CD4-positive, alpha-beta T cell (primary cell): ENCODE results near the gene UNKL. TPM values are rescaled to one million over a fixed set of nuclear protein-coding genes. Genes with fewer than 3 reads are reported as not detected.

ENCODE experiments used
- ATAC-seq: fragments of 200-7000 bp; cut with Tn5 transposase; one replicate; pipeline ENCODE4 v1.10.0; 2022; ENCODE audit warnings: mild to moderate bottlenecking; ENCODE audit not compliant: poor library complexity
- CTCF ChIA-PET: fragments of 350-600 bp; sonication (Branson Sonifier 250); formaldehyde crosslinking; loops from one replicate; lab custom pipeline; 2021; ENCODE audit warnings: antibody characterized with exemption, inconsistent platforms; lab: Charles Lee
- POLR2A ChIA-PET: fragments of 350-600 bp; sonication (Branson Sonifier 250); formaldehyde crosslinking; loops from one replicate; lab custom pipeline; 2021; ENCODE audit warnings: antibody characterized with exemption, inconsistent platforms; lab: Charles Lee
- DNase-seq, 14 experiments: peaks; one replicate each; pipeline ENCODE4 v3.0.0-alpha.2; 2013 to 2020; ENCODE audit warnings: mixed read lengths in 2 of 14
- H3K27ac ChIP-seq, 2 donors: one replicate each; pipeline versions ENCODE4 v1.5.1 to v1.7.0; 2013; ENCODE audit warnings: low read length in 2 of 2, low read depth in 1 of 2, mild to moderate bottlenecking in 1 of 2
- H3K27me3 ChIP-seq, 2 experiments: 1 replicate in 1 of 2; 2 replicates in 1 of 2; pipeline versions ENCODE4 v1.6.1 to v1.7.0; 2013; ENCODE audit warnings: low read length in 2 of 2, control low read depth in 1 of 2, mild to moderate bottlenecking in 1 of 2, moderate library complexity in 1 of 2; ENCODE audit not compliant: insufficient read depth in 2 of 2, control insufficient read depth in 1 of 2
- H3K36me3 ChIP-seq: one replicate; pipeline ENCODE4 v1.6.1; 2013; ENCODE audit warnings: low read length, control low read depth; ENCODE audit not compliant: insufficient read depth
- H3K4me1 ChIP-seq: one replicate; pipeline ENCODE4 v1.6.1; 2013; ENCODE audit warnings: low read length, control low read depth; ENCODE audit not compliant: insufficient read depth
- H3K4me3 ChIP-seq: one replicate; pipeline ENCODE4 v1.5.1; 2013; ENCODE audit warnings: mild to moderate bottlenecking, low read length, moderate library complexity
- H3K9me3 ChIP-seq, 2 experiments: 1 replicate in 1 of 2; 2 replicates in 1 of 2; pipeline versions ENCODE4 v1.6.1 to v1.7.0; 2013; ENCODE audit warnings: low read length in 2 of 2, mild to moderate bottlenecking in 2 of 2, control low read depth in 1 of 2, moderate library complexity in 1 of 2; ENCODE audit not compliant: control insufficient read depth in 1 of 2, insufficient read depth in 1 of 2
- H3K27ac Mint-ChIP-seq: one replicate; pipeline ENCODE4 v1.8.0; 2020; ENCODE audit warnings: mixed read lengths
- H3K27me3 Mint-ChIP-seq: one replicate; pipeline ENCODE4 v1.8.0; 2021; ENCODE audit warnings: mixed read lengths
- H3K36me3 Mint-ChIP-seq: one replicate; pipeline ENCODE4 v1.8.0; 2021; ENCODE audit warnings: low read depth, mixed read lengths
- H3K4me1 Mint-ChIP-seq: one replicate; pipeline ENCODE4 v1.8.0; 2021; ENCODE audit warnings: low read depth, mixed read lengths
- H3K4me3 Mint-ChIP-seq: one replicate; pipeline ENCODE4 v1.8.0; 2020; ENCODE audit warnings: mild to moderate bottlenecking, mixed read lengths
- H3K9me3 Mint-ChIP-seq: one replicate; pipeline ENCODE4 v1.8.0; 2020; ENCODE audit warnings: mixed read lengths
- CTCF ChIP-seq: fragments of 200-600 bp; IDR thresholded peaks from one replicate; pipeline ENCODE4 v1.8.0; 2022; ENCODE audit warnings: antibody characterized with exemption, mild to moderate bottlenecking
- intact Hi-C, 2 experiments: fragments of 100-400 bp; cut with DNase I in 1 of 2; cut with micrococcal nuclease in 1 of 2; formaldehyde crosslinking; loops; one replicate each; pipeline versions ENCODE4 v1.15.1 to v1.9.0; 2023 to 2025; cut with DNase I, micrococcal nuclease
- total RNA-seq, 174 experiments: library from RNA in 2 of 174; stranded (reverse) in 2 of 174; gene quantifications; one replicate each; pipeline ENCODE4 v1.2.3 and lab custom pipeline; 2021 to 2026

The UNKL gene
- total RNA-seq, 2 experiments from 2014 or later, result 52.6 to 53.2 TPM

DNA sequence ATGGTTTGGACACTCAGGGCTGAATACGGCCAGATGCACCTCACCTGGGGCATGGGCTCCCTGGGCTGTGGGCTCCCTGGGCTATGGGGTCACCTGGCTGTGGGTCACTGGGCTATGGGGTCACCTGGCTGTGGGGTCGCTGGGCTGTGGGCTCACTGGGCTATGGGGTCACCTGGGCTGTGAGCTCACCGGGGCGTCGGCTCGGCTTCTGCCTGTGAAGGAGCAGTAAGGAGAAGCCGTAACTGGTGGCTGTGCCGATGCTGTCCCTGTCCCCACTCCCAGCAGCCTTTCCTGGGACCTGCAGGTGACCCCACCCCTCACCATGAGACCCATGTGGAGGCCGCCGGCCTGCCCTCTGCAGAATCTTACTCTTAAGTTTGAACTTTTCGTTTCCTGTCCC is 14.5 kb upstream of the UNKL start:
- DNase-seq (no peak), ATAC-seq (no peak)
- Histone ChIP-seq H3K27ac (no peak overlapping the region), H3K27me3 (peaks cover 0 to 5% of the 10 kb centered on the region in 2 experiments), H3K9me3 (no peaks in the 10 kb centered on the region), H3K36me3 (no peaks in the 10 kb centered on the region), H3K4me3 (no peak overlapping the region), H3K4me1 (peaks cover 14% of the 10 kb centered on the region)
- intact Hi-C loops, result loop anchor here in 1 of 2 experiments (10.0 kb wide), 1 partner anchor 46 kb away; the partner anchor contains the start of gene CLCN7
- no peaks in the 10 kb centered on the region for H3K9me3 Mint-ChIP-seq
- H3K27me3 Mint-ChIP-seq, result no peaks in the 10 kb centered on the region
- ChIA-PET CTCF (no interaction called here), POLR2A (no interaction called here)
- TF ChIP-seq CTCF, result no peak
- H3K27ac Mint-ChIP-seq, result no peak overlapping the region
- H3K4me1 Mint-ChIP-seq, result no peaks in the 10 kb centered on the region
- no peak overlapping the region for H3K4me3 Mint-ChIP-seq
- no peaks in the 10 kb centered on the region for H3K36me3 Mint-ChIP-seq

- Mint-ChIP-seq H3K27ac (no peak overlapping the region), H3K36me3 (no peaks in the 10 kb centered on the region), H3K4me1 (no peaks in the 10 kb centered on the region), H3K9me3 (no peaks in the 10 kb centered on the region), H3K27me3 (no peaks in the 10 kb centered on the region), H3K4me3 (no peak overlapping the region)
- peak; percentile 25 for TF ChIP-seq CTCF
- H3K4me1 ChIP-seq, result peaks cover 14% of the 10 kb centered on the region
- intact Hi-C loops, result loop anchor here in 1 of 2 experiments (10.0 kb wide), 1 partner anchor 46 kb away; the partner anchor contains the start of gene CLCN7
- peaks cover 0 to 4% of the 10 kb centered on the region in 2 experiments for H3K27me3 ChIP-seq
- no peaks in the 10 kb centered on the region for H3K36me3 ChIP-seq
- ChIA-PET CTCF (no interaction called here), POLR2A (no interaction called here)
- no peak overlapping the region for H3K4me3 ChIP-seq
- ATAC-seq (peak; percentile 71), DNase-seq (peak in 11 of 14 experiments; percentile 15 to 65 (median 33))
- no peak overlapping the region for H3K27ac ChIP-seq
- H3K9me3 ChIP-seq, result no peaks in the 10 kb centered on the region
These were observed 14.0 kb upstream of the UNKL start for GRCh38 chr16:1428511-1428910.

GRCh38 chr16:1427473-1428461 is 13.3 kb upstream of the UNKL start:
- no peak for DNase-seq
- H3K4me3 Mint-ChIP-seq, result no peak overlapping the region

More at GRCh38 chr16:1427473-1428461, 13.3 kb upstream of the UNKL start:
- intact Hi-C loops, result loop anchor here in 1 of 2 experiments (10.0 kb wide), 1 partner anchor 47 kb away; the partner anchor contains the start of gene CLCN7
- no peaks in the 10 kb centered on the region for H3K36me3 Mint-ChIP-seq
- Histone ChIP-seq H3K4me3 (no peak overlapping the region), H3K4me1 (peaks cover 14% of the 10 kb centered on the region), H3K27ac (no peak overlapping the region), H3K27me3 (peaks cover 0 to 2% of the 10 kb centered on the region in 2 experiments), H3K36me3 (no peaks in the 10 kb centered on the region), H3K9me3 (no peaks in the 10 kb centered on the region)
- POLR2A ChIA-PET, result interaction anchor here (1.1 to 1.9 kb wide), 2 partner anchors 106 to 250 kb away, joined by 3 to 7 read pairs; partner anchors contain the start of genes JPT2 and TMEM204
- TF ChIP-seq CTCF, result no peak
- CTCF ChIA-PET, result no interaction called here
- H3K4me1 Mint-ChIP-seq, result no peaks in the 10 kb centered on the region
- H3K27me3 Mint-ChIP-seq, result no peaks in the 10 kb centered on the region
- no peak overlapping the region for H3K27ac Mint-ChIP-seq
- no peaks in the 10 kb centered on the region for H3K9me3 Mint-ChIP-seq
- no peak for ATAC-seq
